ENCODE results near the gene TSHZ3. TPM values are rescaled to one million over a fixed set of nuclear protein-coding genes. Genes with fewer than 3 reads are reported as not detected.

TSHZ3 gene
- total and polyA plus RNA-seq, 2 of the 8 experiments (the other 6 are each of a cell fraction or from before 2014, with no cell fraction given), result 3.1 to 12.3 TPM

DNA sequence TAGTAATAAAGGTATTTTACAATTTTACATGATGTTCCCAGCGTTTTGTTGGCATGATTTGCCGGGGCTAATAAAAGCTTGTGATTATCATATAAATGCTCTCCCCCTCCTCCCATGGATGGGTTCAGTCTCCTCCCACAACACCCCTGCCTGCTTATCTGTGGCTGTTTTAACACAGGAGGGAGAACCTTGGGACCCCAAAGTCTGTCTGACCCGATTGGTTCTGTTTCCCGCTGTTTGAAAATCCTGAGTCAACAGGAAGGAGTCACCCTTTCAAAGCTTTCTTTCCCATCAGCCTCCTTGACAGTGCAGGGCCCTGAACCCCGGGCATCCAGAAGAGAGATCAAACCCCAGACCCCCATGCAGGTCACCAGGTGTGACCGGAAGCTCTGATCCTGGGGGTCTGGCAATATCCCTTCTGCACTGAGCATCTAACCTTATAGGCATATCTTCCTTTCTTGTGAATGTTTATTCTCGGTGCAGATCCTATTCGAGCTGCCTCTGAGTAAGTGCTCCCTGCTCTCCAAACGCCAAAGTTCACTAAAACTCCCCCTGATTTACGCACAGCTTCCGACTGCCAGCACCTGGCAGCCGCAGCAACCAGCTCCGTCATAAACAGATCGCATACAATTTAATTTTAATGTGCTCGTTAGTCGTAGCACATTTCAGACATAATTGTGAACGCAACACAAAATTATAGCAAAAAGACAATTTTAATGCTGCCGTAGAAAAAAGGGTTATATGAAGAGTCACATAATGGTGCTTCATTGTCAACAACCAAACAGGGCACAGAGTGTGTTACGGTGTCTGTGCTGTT, 74.8 kb downstream of the TSHZ3 start:
- H2BK20ac ChIP-seq (ENCODE audit: low read length), result no peak overlapping the region
- no peaks in the 10 kb centered on the region for H3K79me1 ChIP-seq (ENCODE audit: low read depth, low read length)
- 86% methylated on average over 19 of the region's 19 CpGs; no CpG with 5 or more reads in 1 of the 2 experiments for WGBS, 2 experiments (ENCODE audit: extremely low coverage in 1 of 2, insufficient coverage in 1 of 2, insufficient read length in 1 of 2, insufficient replicate concordance in 2 of 2, low coverage in 1 of 2, low lambda C conversion rate in 2 of 2, missing lambda C conversion rate in 1 of 2)
- H3K23ac ChIP-seq (ENCODE audit: insufficient read length), result no peak overlapping the region
- no peak overlapping the region for H2AFZ ChIP-seq (ENCODE audit: low read length)
- H3K36me3 ChIP-seq (ENCODE audit: control insufficient read depth in 2 of 4, insufficient read depth in 4 of 4, low read length in 3 of 4), result no peaks in the 10 kb centered on the region; a peak in 1 of 8 replicates
- no peak overlapping the region for H2BK5ac ChIP-seq (ENCODE audit: low read depth, low read length)
- no peak overlapping the region for H2BK120ac ChIP-seq (replicated peaks; ENCODE audit: low read depth, low read length)
- no peak overlapping the region for H3K9ac ChIP-seq (replicated peaks in 1 of 4; ENCODE audit: extremely low read depth in 1 of 4, low read depth in 3 of 4, low read length in 3 of 4)
- H3K79me2 ChIP-seq (ENCODE audit: control insufficient read depth in 1 of 2, insufficient read depth in 2 of 2, low read length in 2 of 2), result no peaks in the 10 kb centered on the region
- no peak overlapping the region for H2AK5ac ChIP-seq (ENCODE audit: low read depth, low read length)
- no peak overlapping the region for H3K14ac ChIP-seq (ENCODE audit: insufficient read length)
- no peak overlapping the region for H3K56ac ChIP-seq (replicated peaks; ENCODE audit: insufficient read length, low read depth, low read length)
- no peak overlapping the region for H3K18ac ChIP-seq (ENCODE audit: extremely low read depth, low read length)
- POLR2A ChIA-PET (ENCODE audit: partially characterized antibody), result no interaction called here
- no peak overlapping the region for H4K8ac ChIP-seq (ENCODE audit: extremely low read depth, insufficient read depth, low read length)
- no peak overlapping the region for H3K4me3 ChIP-seq (ENCODE audit: extremely low read depth in 1 of 4, insufficient read depth in 2 of 4, low read depth in 3 of 4, low read length in 4 of 4)
- no peak overlapping the region for H3K4ac ChIP-seq (replicated peaks; ENCODE audit: insufficient read length, low read depth, low read length)
- H3K27me3 ChIP-seq (replicated peaks in 1 of 4; ENCODE audit: control insufficient read depth in 3 of 4, extremely low read depth in 1 of 4, insufficient read depth in 3 of 4, low read length in 3 of 4), result no peaks in the 10 kb centered on the region
- no peak overlapping the region for H2BK12ac ChIP-seq (ENCODE audit: low read depth, low read length)
- CTCF ChIA-PET (ENCODE audit: partially characterized antibody), result interaction anchor here (0.7 to 1.4 kb wide), 5 partner anchors 11 to 220 kb away, joined by 3 to 5 read pairs (median 3); no protein-coding TSS in a partner anchor
- FAIRE-seq, result no peak
- no peak for DNase-seq (ENCODE audit: low read depth in 1 of 2, low spot score in 2 of 2)
- no peak overlapping the region for H4K5ac ChIP-seq (ENCODE audit: insufficient read length, low read depth, low read length)
- no peak overlapping the region for H3K4me2 ChIP-seq (ENCODE audit: insufficient read depth in 1 of 2, low read depth in 2 of 2, low read length in 2 of 2)
- H4K91ac ChIP-seq (replicated peaks; ENCODE audit: insufficient read length, low read length), result no peak overlapping the region
- peaks cover 0 to 4% of the 10 kb centered on the region in 2 experiments for H4K20me1 ChIP-seq (replicated peaks in 1 of 2; ENCODE audit: control insufficient read depth in 1 of 2, insufficient read depth in 2 of 2, low read length in 2 of 2)
- no peaks in the 10 kb centered on the region for H3K9me3 ChIP-seq (ENCODE audit: insufficient read depth in 2 of 2, low read depth in 1 of 2, low read length in 1 of 2)
- H3K4me1 ChIP-seq (replicated peaks in 1 of 4; ENCODE audit: control insufficient read depth in 3 of 4, insufficient read depth in 4 of 4, low read length in 3 of 4), result no peaks in the 10 kb centered on the region
- no peak overlapping the region for H3K27ac ChIP-seq (ENCODE audit: low read depth, low read length)
- no peak overlapping the region for H2BK15ac ChIP-seq (ENCODE audit: low read length)
- TF ChIP-seq POLR2A (IDR thresholded peaks at IDR 0.05; ENCODE audit: control extremely low read depth in 1 of 2, low read depth in 2 of 2, low read length in 2 of 2), result no peak
- no peak for TF ChIP-seq YY1 (IDR thresholded peaks at IDR 0.05; ENCODE audit: low read depth, low read length)
- no peak for TF ChIP-seq BACH1 (IDR thresholded peaks at IDR 0.05; ENCODE audit: low read length)
- TF ChIP-seq POLR2AphosphoS5 (IDR thresholded peaks at IDR 0.05; ENCODE audit: low read depth, low read length), result no peak
- TF ChIP-seq BCL11A (IDR thresholded peaks at IDR 0.05; ENCODE audit: low read depth in 2 of 2, low read length in 2 of 2), result no peak
- no peak for TF ChIP-seq SP1 (IDR thresholded peaks at IDR 0.05; ENCODE audit: low read depth, low read length)
- no peak for TF ChIP-seq NANOG (IDR thresholded peaks at IDR 0.05; ENCODE audit: insufficient read depth, low read depth, low read length, poor library complexity, severe bottlenecking)
- TF ChIP-seq RFX5 (IDR thresholded peaks at IDR 0.05; ENCODE audit: borderline replicate concordance, low read depth, low read length), result no peak
- TF ChIP-seq RAD21 (IDR thresholded peaks at IDR 0.05 in 1 of 2, conservative IDR thresholded peaks at IDR 0.05 in 1 of 2; ENCODE audit: low read depth in 2 of 2, low read length in 2 of 2), result no peak
- no peak for TF ChIP-seq SIX5 (IDR thresholded peaks at IDR 0.05; ENCODE audit: low read depth, low read length)
- TF ChIP-seq EP300 (IDR thresholded peaks at IDR 0.05; ENCODE audit: borderline replicate concordance in 1 of 2, low read depth in 2 of 2, low read length in 2 of 2), result no peak
- H3K23me2 ChIP-seq (ENCODE audit: low read depth, low read length), result no peaks in the 10 kb centered on the region
